Gastrocnemius medialis (tissue), 4 donors: ENCODE results near the gene ENTPD7. TPM values are rescaled to one million over a fixed set of nuclear protein-coding genes. Genes with fewer than 3 reads are reported as not detected.

ENCODE experiments used
- ATAC-seq, 2 donors: fragments of 150-250 bp; one replicate each; pipeline ENCODE4 v1.9.1; 2016
- DNase-seq, 2 donors: peaks; one replicate each; pipeline ENCODE4 v3.0.0-alpha.2; 2019
- H3K27ac ChIP-seq, 4 donors: fragments of 200-600 bp; sonication (generic); 1 replicate in 1 of 4; 2 replicates in 3 of 4; pipeline ENCODE4 v1.5.1; 2016 to 2018; ENCODE audit warnings: mild to moderate bottlenecking in 2 of 4, moderate library complexity in 1 of 4
- H3K27me3 ChIP-seq, 3 donors: fragments of 200-600 bp; sonication (generic) in 2 of 3; 1 replicate in 1 of 3; 2 replicates in 2 of 3; pipeline versions ENCODE4 v1.5.1 to v1.6.0; 2016 to 2019; ENCODE audit warnings: mild to moderate bottlenecking in 1 of 3, moderate library complexity in 1 of 3
- H3K36me3 ChIP-seq, 2 donors: fragments of 200-600 bp; sonication (generic) in 1 of 2; one replicate each; pipeline ENCODE4 v1.5.1; 2017 to 2018
- H3K4me1 ChIP-seq, 2 donors: fragments of 200-600 bp; sonication (generic) in 1 of 2; one replicate each; pipeline ENCODE4 v1.5.1; 2016 to 2017; ENCODE audit warnings: mild to moderate bottlenecking in 2 of 2
- H3K4me3 ChIP-seq, 4 donors: fragments of 200-600 bp; sonication (generic) in 3 of 4; 1 replicate in 1 of 4; 2 replicates in 3 of 4; pipeline ENCODE4 v1.5.1; 2016 to 2019; ENCODE audit warnings: mild to moderate bottlenecking in 2 of 4
- H3K9me3 ChIP-seq, 3 donors: fragments of 200-600 bp; sonication (generic) in 2 of 3; 1 replicate in 1 of 3; 2 replicates in 2 of 3; pipeline ENCODE4 v1.5.1; 2016 to 2019
- CTCF ChIP-seq, 5 experiments: fragments of 450-650 bp in 3 of 5; fragments of 200-600 bp in 2 of 5; sonication (generic) in 2 of 5; IDR thresholded peaks in 4 of 5; conservative IDR thresholded peaks in 1 of 5; 1 replicate in 4 of 5; 2 replicates in 1 of 5; pipeline ENCODE4 v1.5.1; 2016 to 2019; ENCODE audit warnings: antibody characterized with exemption in 5 of 5, mild to moderate bottlenecking in 3 of 5, moderate library complexity in 3 of 5
- POLR2A ChIP-seq, 2 donors: fragments of 450-650 bp; IDR thresholded peaks; one replicate each; pipeline ENCODE4 v1.6.1; 2017; ENCODE audit warnings: antibody characterized with exemption in 2 of 2, mild to moderate bottlenecking in 2 of 2, moderate library complexity in 2 of 2
- in situ Hi-C, 4 donors: fragments of 200-750 bp; cut with MboI; loops; one replicate each; pipeline versions ENCODE4 v1.15.0 to v1.8.0; 2017; ENCODE audit warnings: low sequenced_read_pairs in 4 of 4
- intact Hi-C: fragments of 100-400 bp; cut with DNase I; formaldehyde crosslinking; loops from one replicate; pipeline ENCODE4 v1.15.1; 2023; ENCODE audit warnings: low total_unique reads
- total RNA-seq, 4 donors: library from RNA; depleted of rRNA; stranded (reverse); fragments of >200 nt; gene quantifications; one replicate each; pipeline versions ENCODE4 v1.1.0 to v1.2.3, GENCODE V29; 2016

ENTPD7 gene
- total RNA-seq, 4 donors from 2014 or later = 0.32 to 1.1 (median 0.76) TPM

- no peak overlapping the region for H3K27ac ChIP-seq
- intact Hi-C loops = no loop called here
- TF ChIP-seq CTCF (IDR thresholded peaks at IDR 0.05 in 4 of 5, conservative IDR thresholded peaks at IDR 0.05 in 1 of 5) (no peak), POLR2A (IDR thresholded peaks at IDR 0.05) (no peak)
- in situ Hi-C loops = no loop called here
- DNase-seq = no peak
- peaks cover 0 to 33% of the 10 kb centered on the region in 2 donors for H3K36me3 ChIP-seq
- no peaks in the 10 kb centered on the region for H3K9me3 ChIP-seq
- no peaks in the 10 kb centered on the region for H3K4me1 ChIP-seq
- ATAC-seq = no peak
- no peaks in the 10 kb centered on the region for H3K27me3 ChIP-seq
- H3K4me3 ChIP-seq = no peak overlapping the region
Observed at GRCh38 chr10:99698504-99699080, 39.3 kb downstream of the ENTPD7 start.

DNA sequence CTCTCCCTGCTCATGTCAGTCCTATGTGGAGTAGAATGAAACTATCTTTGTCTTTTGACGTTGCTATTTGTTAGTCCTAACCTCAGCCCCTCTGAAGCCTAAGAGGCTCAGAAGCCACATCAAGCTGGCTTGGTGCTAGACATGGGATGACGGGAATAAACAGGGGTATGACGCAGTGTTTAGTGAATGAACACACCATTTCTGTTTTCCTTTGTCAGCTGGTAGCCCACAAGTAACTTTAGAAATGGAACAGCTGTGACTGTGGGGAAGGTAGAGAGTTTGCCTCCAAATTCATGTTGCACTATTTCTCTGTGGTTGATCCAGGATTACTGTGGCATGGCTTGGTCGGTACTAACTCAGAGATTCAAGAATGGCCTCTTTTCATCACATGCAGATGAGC is 41.3 kb downstream of the ENTPD7 start:
- intact Hi-C loops (no loop called here), in situ Hi-C loops (loop anchor here in 2 of 4 donors (25.0 kb wide), 1 partner anchor 263 kb away; the partner anchor contains the start of gene GOT1 (in 2 of the 2))
- no peak overlapping the region for H3K4me3 ChIP-seq
- peak in 1 of 2 donors; percentile 53 for ATAC-seq
- DNase-seq = no peak
- H3K36me3 ChIP-seq = peaks cover 0 to 38% of the 10 kb centered on the region in 2 donors
- no peaks in the 10 kb centered on the region for H3K9me3 ChIP-seq
- TF ChIP-seq CTCF (IDR thresholded peaks at IDR 0.05 in 4 of 5, conservative IDR thresholded peaks at IDR 0.05 in 1 of 5) = no peak
- TF ChIP-seq POLR2A (IDR thresholded peaks at IDR 0.05) = no peak
- H3K27me3 ChIP-seq = no peaks in the 10 kb centered on the region
- no peak overlapping the region for H3K27ac ChIP-seq
- no peaks in the 10 kb centered on the region for H3K4me1 ChIP-seq

- H3K36me3 ChIP-seq = peaks cover 0 to 13% of the 10 kb centered on the region in 2 donors
- intact Hi-C loops = loop anchor here (5.0 kb wide), 1 partner anchor 316 kb away; no protein-coding TSS in a partner anchor
Observed at GRCh38 chr10:99708428-99709012, 49.2 kb downstream of the ENTPD7 start.

GRCh38 chr10:99709480-99710229 is 50.3 kb downstream of the ENTPD7 start:
- H3K4me3 ChIP-seq = no peak overlapping the region
- intact Hi-C loops = loop anchor here (2.0 to 5.0 kb wide), 4 partner anchors 97 to 317 kb away; partner anchors contain the start of gene GOT1
- no peaks in the 10 kb centered on the region for H3K27me3 ChIP-seq
- DNase-seq (no peak), ATAC-seq (peak in 1 of 2 donors; percentile 68)
- H3K36me3 ChIP-seq = peaks cover 0 to 14% of the 10 kb centered on the region in 2 donors
- in situ Hi-C loops = loop anchor here in 3 of 4 donors (10.0 to 25.0 kb wide), 2 partner anchors 95 to 272 kb away; partner anchors contain the start of gene GOT1 (in 2 of the 3)
- TF ChIP-seq CTCF (IDR thresholded peaks at IDR 0.05 in 4 of 5, conservative IDR thresholded peaks at IDR 0.05 in 1 of 5) = no peak
- no peak for TF ChIP-seq POLR2A (IDR thresholded peaks at IDR 0.05)
- peak overlapping the region in 1 of 4 donors; percentile 36 for H3K27ac ChIP-seq
- H3K4me1 ChIP-seq = no peaks in the 10 kb centered on the region
- H3K9me3 ChIP-seq = no peaks in the 10 kb centered on the region

More at GRCh38 chr10:99708428-99709012, 49.2 kb downstream of the ENTPD7 start:
- no peaks in the 10 kb centered on the region for H3K9me3 ChIP-seq
- H3K4me3 ChIP-seq = no peak overlapping the region
- no peak for DNase-seq
- no peaks in the 10 kb centered on the region for H3K27me3 ChIP-seq
- TF ChIP-seq CTCF (IDR thresholded peaks at IDR 0.05 in 4 of 5, conservative IDR thresholded peaks at IDR 0.05 in 1 of 5) (no peak), POLR2A (IDR thresholded peaks at IDR 0.05) (no peak)
- no peaks in the 10 kb centered on the region for H3K4me1 ChIP-seq
- ATAC-seq = no peak
- in situ Hi-C loops = loop anchor here in 2 of 4 donors (25.0 kb wide), 1 partner anchor 271 kb away; the partner anchor contains the start of gene GOT1 (in 2 of the 2)
- H3K27ac ChIP-seq = peak overlapping the region in 1 of 4 donors; percentile 36
